ENCODE data around the gene PTPRG.
A peak's percentile ranks its signal among the peaks of the same experiment; 100 is the strongest.

Gene PTPRG

GRCh38 chr3:62242831-62243509 is 681.6 kb downstream of the PTPRG start:
- POLR2A ChIA-PET (ENCODE audit: low non-redundant PET): no interaction called here
- CTCF ChIA-PET: no interaction called here
- H3K27ac ChIP-seq: no peak overlapping the region
- DNase-seq (ENCODE audit: low spot score): no peak
- TF ChIP-seq, protein P1, sequence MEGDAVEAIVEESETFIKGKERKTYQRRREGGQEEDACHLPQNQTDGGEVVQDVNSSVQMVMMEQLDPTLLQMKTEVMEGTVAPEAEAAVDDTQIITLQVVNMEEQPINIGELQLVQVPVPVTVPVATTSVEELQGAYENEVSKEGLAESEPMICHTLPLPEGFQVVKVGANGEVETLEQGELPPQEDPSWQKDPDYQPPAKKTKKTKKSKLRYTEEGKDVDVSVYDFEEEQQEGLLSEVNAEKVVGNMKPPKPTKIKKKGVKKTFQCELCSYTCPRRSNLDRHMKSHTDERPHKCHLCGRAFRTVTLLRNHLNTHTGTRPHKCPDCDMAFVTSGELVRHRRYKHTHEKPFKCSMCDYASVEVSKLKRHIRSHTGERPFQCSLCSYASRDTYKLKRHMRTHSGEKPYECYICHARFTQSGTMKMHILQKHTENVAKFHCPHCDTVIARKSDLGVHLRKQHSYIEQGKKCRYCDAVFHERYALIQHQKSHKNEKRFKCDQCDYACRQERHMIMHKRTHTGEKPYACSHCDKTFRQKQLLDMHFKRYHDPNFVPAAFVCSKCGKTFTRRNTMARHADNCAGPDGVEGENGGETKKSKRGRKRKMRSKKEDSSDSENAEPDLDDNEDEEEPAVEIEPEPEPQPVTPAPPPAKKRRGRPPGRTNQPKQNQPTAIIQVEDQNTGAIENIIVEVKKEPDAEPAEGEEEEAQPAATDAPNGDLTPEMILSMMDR (conservative IDR thresholded peaks at IDR 0.05; ENCODE audit: low read depth): no peak

DNA sequence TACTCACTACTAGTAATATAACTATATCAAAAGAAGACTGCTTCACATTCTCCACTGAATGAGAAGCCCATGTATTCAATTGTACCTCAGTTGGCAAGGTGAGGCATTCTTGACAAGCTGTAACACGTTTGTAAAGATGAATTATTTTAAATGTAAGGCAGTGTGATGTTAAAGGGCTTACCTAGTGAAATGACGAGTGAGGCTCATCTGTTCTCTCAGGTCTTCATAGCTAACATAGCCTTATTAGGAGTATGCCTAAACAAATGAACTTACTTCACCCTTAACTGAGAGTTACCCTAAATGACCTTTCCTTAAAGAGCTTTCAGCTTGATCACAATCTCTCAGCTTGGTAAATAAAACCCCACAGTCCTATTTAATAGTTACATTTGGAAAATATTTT is 684.7 kb downstream of the PTPRG start:
- ChIA-PET CTCF (no interaction called here), POLR2A (ENCODE audit: low non-redundant PET) (no interaction called here)
- TF ChIP-seq, protein P1 (conservative IDR thresholded peaks at IDR 0.05; ENCODE audit: low read depth): no peak
- no peak overlapping the region for H3K27ac ChIP-seq
- DNase-seq (ENCODE audit: low spot score): peak; percentile 13

GRCh38 chr3:62246985-62247384 is 685.6 kb downstream of the PTPRG start:
- CTCF ChIA-PET: no interaction called here
- TF ChIP-seq, protein P1 (conservative IDR thresholded peaks at IDR 0.05; ENCODE audit: low read depth): no peak
- DNase-seq (ENCODE audit: low spot score): no peak
- H3K27ac ChIP-seq: no peak overlapping the region
- POLR2A ChIA-PET (ENCODE audit: low non-redundant PET): no interaction called here

- POLR2A ChIA-PET (ENCODE audit: low non-redundant PET): no interaction called here
- DNase-seq (ENCODE audit: low spot score): no peak
- CTCF ChIA-PET: no interaction called here
- TF ChIP-seq, protein P1 (conservative IDR thresholded peaks at IDR 0.05; ENCODE audit: low read depth): no peak
- H3K27ac ChIP-seq: no peak overlapping the region
Observed at GRCh38 chr3:62248734-62249483, 687.5 kb downstream of the PTPRG start.

- CTCF ChIA-PET: no interaction called here
- H3K27ac ChIP-seq: no peak overlapping the region
- DNase-seq (ENCODE audit: low spot score): no peak
- POLR2A ChIA-PET (ENCODE audit: low non-redundant PET): no interaction called here
- TF ChIP-seq, protein P1 (conservative IDR thresholded peaks at IDR 0.05; ENCODE audit: low read depth): no peak
Observed at GRCh38 chr3:62249484-62249776, 688.1 kb downstream of the PTPRG start.

DNA sequence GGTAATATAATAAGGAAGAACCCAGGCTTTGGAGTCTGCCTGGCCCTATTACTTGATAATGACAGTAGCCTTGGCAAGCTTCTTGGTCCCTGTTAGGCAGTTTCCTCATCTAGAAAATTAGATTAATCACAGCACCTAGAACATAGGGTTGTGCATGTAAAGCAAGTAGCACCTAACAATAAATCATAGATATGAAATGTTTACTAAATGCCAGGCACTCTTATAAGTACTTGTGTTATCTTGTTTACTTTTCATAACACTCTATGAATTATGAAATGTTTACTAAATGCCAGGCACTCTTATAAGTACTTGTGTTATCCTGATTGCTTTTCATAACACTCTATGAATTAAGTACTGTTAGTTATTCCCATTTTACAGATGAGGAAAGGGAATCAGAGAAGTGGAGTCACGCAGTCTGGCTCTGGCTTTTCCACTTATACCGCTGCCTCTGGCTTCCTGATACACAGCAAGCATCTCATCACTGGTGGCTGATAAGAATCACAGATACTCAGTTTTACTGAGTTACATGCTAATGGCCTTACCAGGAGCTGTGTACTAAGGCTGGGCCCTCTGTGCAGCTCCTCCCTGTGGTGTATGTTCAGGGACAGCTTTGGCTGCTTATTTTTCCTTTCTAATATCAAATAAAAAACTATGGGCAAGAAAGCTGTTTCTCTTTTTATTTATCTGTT is 688.6 kb downstream of the PTPRG start:
- CTCF ChIA-PET: no interaction called here
- no peak for DNase-seq (ENCODE audit: low spot score)
- POLR2A ChIA-PET (ENCODE audit: low non-redundant PET): no interaction called here
- H3K27ac ChIP-seq: no peak overlapping the region
- TF ChIP-seq, protein P1 (conservative IDR thresholded peaks at IDR 0.05; ENCODE audit: low read depth): no peak

Measured in RWPE1 (cell line).